Transverse colon (tissue), 4 donors: Measurements from ENCODE around the gene RAD21L1. TPM values are rescaled to one million over a fixed set of nuclear protein-coding genes. Genes with fewer than 3 reads are reported as not detected.

Experiments used
- DNase-seq: peaks from one replicate; pipeline ENCODE4 v3.0.0-alpha.2; 2019
- H3K27ac ChIP-seq, 4 donors: fragments of 200-600 bp; sonication (generic); 2 replicates each; pipeline ENCODE4 v1.5.1; 2016 to 2018; ENCODE audit warnings: inconsistent platforms in 4 of 4
- H3K27me3 ChIP-seq: fragments of 200-600 bp; sonication (generic); 2 replicates; pipeline ENCODE4 v1.5.1; 2017; ENCODE audit warnings: inconsistent platforms
- H3K36me3 ChIP-seq, 4 donors: fragments of 200-600 bp; sonication (generic); 2 replicates each; pipeline ENCODE4 v1.5.1; 2017 to 2019; ENCODE audit warnings: inconsistent platforms in 4 of 4
- H3K4me1 ChIP-seq, 4 donors: fragments of 200-600 bp; sonication (generic); 2 replicates each; pipeline ENCODE4 v1.5.1; 2017 to 2020; ENCODE audit warnings: inconsistent platforms in 4 of 4
- H3K4me3 ChIP-seq, 4 donors: fragments of 200-600 bp; sonication (generic); 1 replicate in 1 of 4; 2 replicates in 3 of 4; pipeline versions ENCODE4 v1.5.1 to v1.6.1; 2017 to 2019; ENCODE audit warnings: inconsistent platforms in 4 of 4
- H3K9me3 ChIP-seq, 2 donors: fragments of 200-600 bp; sonication (generic); 2 replicates each; pipeline ENCODE4 v1.5.1; 2017 to 2019; ENCODE audit warnings: inconsistent platforms in 2 of 2
- CTCF ChIP-seq, 5 experiments: fragments of 200-600 bp in 3 of 5; fragments of 450-650 bp in 2 of 5; sonication (generic) in 3 of 5; IDR thresholded peaks; 1 replicate in 2 of 5; 2 replicates in 3 of 5; pipeline ENCODE4 v1.5.1; 2016 to 2017; ENCODE audit warnings: antibody characterized with exemption in 5 of 5, inconsistent platforms in 3 of 5, mild to moderate bottlenecking in 2 of 5, moderate library complexity in 1 of 5
- EP300 ChIP-seq: sonication (generic); formaldehyde crosslinking; IDR thresholded peaks from one replicate; pipeline ENCODE4 v1.6.1; 2017; ENCODE audit warnings: antibody characterized with exemption, low read depth
- POLR2A ChIP-seq: fragments of 450-650 bp; IDR thresholded peaks from one replicate; pipeline ENCODE4 v1.6.1; 2016; ENCODE audit warnings: antibody characterized with exemption, mild to moderate bottlenecking, moderate library complexity
- POLR2AphosphoS5 ChIP-seq, 3 donors: sonication (generic); formaldehyde crosslinking; IDR thresholded peaks; one replicate each; pipeline ENCODE4 v1.6.1; 2016; ENCODE audit warnings: antibody characterized with exemption in 3 of 3
- WGBS, 2 donors: methylation state at CpG; one replicate each; pipeline ENCODE4 v1.1.5; 2018; ENCODE audit warnings: low coverage in 1 of 2; 5-methylcytosine and 5-hydroxymethylcytosine counted together
- in situ Hi-C, 4 donors: fragments of 200-750 bp; cut with MboI; loops; one replicate each; pipeline versions ENCODE4 v1.15.0 to v1.15.1; 2017; ENCODE audit warnings: low sequenced_read_pairs in 3 of 4, low pct_ligation_motif_present in 1 of 4, low pct_unique_long_range_greater_than_20kb in 1 of 4
- intact Hi-C: fragments of 100-400 bp; cut with DNase I; formaldehyde crosslinking; loops from one replicate; pipeline ENCODE4 v1.15.1; 2023; ENCODE audit warnings: low total_unique reads
- total RNA-seq, 4 donors: library from RNA; depleted of rRNA; stranded (reverse); fragments of >200 nt; gene quantifications; one replicate each; pipeline ENCODE4 v1.1.0, GENCODE V29; 2016

Gene RAD21L1
- total RNA-seq, 4 donors from 2014 or later, result not detected

GRCh38 chr20:1185316-1185741 lies 40.5 kb upstream of the RAD21L1 start:
- DNase-seq, result no peak
- peaks cover 25% of the 10 kb centered on the region for H3K27me3 ChIP-seq

GRCh38 chr20:1185790-1186334 lies 40.0 kb upstream of the RAD21L1 start:
- H3K36me3 ChIP-seq, result no peaks in the 10 kb centered on the region
- TF ChIP-seq CTCF (IDR thresholded peaks at IDR 0.05), result peak; percentile 33 to 52 (median 43)
- no peak for TF ChIP-seq POLR2AphosphoS5 (IDR thresholded peaks at IDR 0.05)
- no peak overlapping the region for H3K27ac ChIP-seq
- in situ Hi-C loops, result no loop called here
- intact Hi-C loops, result no loop called here
- peaks cover 7 to 24% (median 22%) of the 10 kb centered on the region in 4 donors for H3K4me1 ChIP-seq
- H3K4me3 ChIP-seq, result peak overlapping the region; percentile 11 to 53 (median 42)
- no peaks in the 10 kb centered on the region for H3K9me3 ChIP-seq
- DNase-seq, result peak; percentile 55
- peaks cover 25% of the 10 kb centered on the region for H3K27me3 ChIP-seq
- 8 to 20% methylated on average over 1 to 20 of the region's 20 CpGs for WGBS, 2 donors

More at GRCh38 chr20:1185316-1185741, 40.5 kb upstream of the RAD21L1 start:
- WGBS, 2 donors, result no CpG with 5 or more reads among the region's 54 CpGs
- no peak for TF ChIP-seq POLR2AphosphoS5 (IDR thresholded peaks at IDR 0.05)
- no peak for TF ChIP-seq POLR2A
- no peak for TF ChIP-seq EP300
- no peak for TF ChIP-seq CTCF (IDR thresholded peaks at IDR 0.05)
- H3K4me1 ChIP-seq, result peaks cover 7 to 24% (median 22%) of the 10 kb centered on the region in 4 donors
- H3K4me3 ChIP-seq, result peak overlapping the region; percentile 11 to 53 (median 42)
- no peaks in the 10 kb centered on the region for H3K36me3 ChIP-seq
- peak overlapping the region in 1 of 4 donors; percentile 17 for H3K27ac ChIP-seq
- intact Hi-C loops (no loop called here), in situ Hi-C loops (no loop called here)
- H3K9me3 ChIP-seq, result no peaks in the 10 kb centered on the region

- in situ Hi-C loops (no loop called here), intact Hi-C loops (no loop called here)
- H3K4me3 ChIP-seq, result no peak overlapping the region
- DNase-seq, result no peak
- peaks cover 7 to 24% (median 22%) of the 10 kb centered on the region in 4 donors for H3K4me1 ChIP-seq
- H3K27me3 ChIP-seq, result peaks cover 25% of the 10 kb centered on the region
- H3K27ac ChIP-seq, result no peak overlapping the region
- TF ChIP-seq POLR2AphosphoS5 (IDR thresholded peaks at IDR 0.05), result no peak
- TF ChIP-seq CTCF (IDR thresholded peaks at IDR 0.05), result no peak
- TF ChIP-seq EP300, result no peak
- no peak for TF ChIP-seq POLR2A
- H3K36me3 ChIP-seq, result no peaks in the 10 kb centered on the region
- no peaks in the 10 kb centered on the region for H3K9me3 ChIP-seq
- WGBS, 2 donors, result 17 to 73% methylated on average over 1 to 12 of the region's 13 CpGs
These were observed 39.4 kb upstream of the RAD21L1 start for GRCh38 chr20:1186367-1186991.

GRCh38 chr20:1187605-1188171 lies 38.2 kb upstream of the RAD21L1 start:
- in situ Hi-C loops, result no loop called here
- H3K27me3 ChIP-seq, result peaks cover 25% of the 10 kb centered on the region
- H3K27ac ChIP-seq, result no peak overlapping the region
- no peak overlapping the region for H3K4me3 ChIP-seq
- no peak for DNase-seq
- no peaks in the 10 kb centered on the region for H3K9me3 ChIP-seq
- H3K36me3 ChIP-seq, result no peaks in the 10 kb centered on the region
- intact Hi-C loops, result no loop called here
- 53 to 56% methylated on average over 4 of the region's 4 CpGs for WGBS, 2 donors
- TF ChIP-seq EP300, result no peak
- TF ChIP-seq POLR2AphosphoS5 (IDR thresholded peaks at IDR 0.05), result no peak
- TF ChIP-seq CTCF (IDR thresholded peaks at IDR 0.05), result no peak
- TF ChIP-seq POLR2A, result no peak
- peaks cover 7 to 24% (median 22%) of the 10 kb centered on the region in 4 donors for H3K4me1 ChIP-seq
